IPS-NIHi7 (cell line): ENCODE measurements around the gene NRG2.

Experiments used
- DNase-seq: peaks from one replicate; pipeline ENCODE4 v3.0.0; 2012; ENCODE audit warnings: mixed read lengths; ENCODE audit errors: extremely low spot score

NRG2 gene

GRCh38 chr5:139838381-139839197 lies 204.5 kb downstream of the NRG2 start:
- DNase-seq = no peak

GRCh38 chr5:139837711-139838380 lies 205.3 kb downstream of the NRG2 start:
- no peak for DNase-seq

- no peak for DNase-seq
These were observed 206.5 kb downstream of the NRG2 start for GRCh38 chr5:139836469-139837208.

GRCh38 chr5:139835656-139836055 lies 207.4 kb downstream of the NRG2 start:
- DNase-seq = peak; percentile 61

- no peak for DNase-seq
These were observed 209.6 kb downstream of the NRG2 start for GRCh38 chr5:139833525-139833924.

GRCh38 chr5:139831624-139832023 lies 211.5 kb downstream of the NRG2 start:
- no peak for DNase-seq

- no peak for DNase-seq
These were observed 213.6 kb downstream of the NRG2 start for GRCh38 chr5:139829471-139829870.

- DNase-seq = no peak
These were observed 214.7 kb downstream of the NRG2 start for GRCh38 chr5:139828207-139828895.

GRCh38 chr5:139825690-139826089 lies 217.4 kb downstream of the NRG2 start:
- no peak for DNase-seq

GRCh38 chr5:139823757-139824355 lies 219.2 kb downstream of the NRG2 start:
- no peak for DNase-seq

GRCh38 chr5:139822553-139823425 lies 220.3 kb downstream of the NRG2 start:
- no peak for DNase-seq

GRCh38 chr5:139821806-139822552 lies 221.1 kb downstream of the NRG2 start:
- no peak for DNase-seq

GRCh38 chr5:139820606-139821005 lies 222.5 kb downstream of the NRG2 start:
- no peak for DNase-seq

GRCh38 chr5:139820130-139820529 lies 223.0 kb downstream of the NRG2 start:
- peak; percentile 51 for DNase-seq

GRCh38 chr5:139817970-139818369 lies 225.1 kb downstream of the NRG2 start:
- DNase-seq = no peak

- no peak for DNase-seq
These were observed 225.7 kb downstream of the NRG2 start for GRCh38 chr5:139817362-139817761.

GRCh38 chr5:139816566-139816965 lies 226.5 kb downstream of the NRG2 start:
- DNase-seq = no peak

GRCh38 chr5:139814704-139815280 lies 228.3 kb downstream of the NRG2 start:
- DNase-seq = no peak

- no peak for DNase-seq
These were observed 228.9 kb downstream of the NRG2 start for GRCh38 chr5:139814191-139814601.
